ENCODE data around the gene GYG2.

GYG2 gene

GRCh38 chrX:2931612-2932011 lies 102.9 kb downstream of the GYG2 start:
- no peaks in the 10 kb centered on the region for H3K36me3 ChIP-seq (ENCODE audit: control insufficient read depth in 2 of 2, insufficient read depth in 1 of 2, low read length in 2 of 2)
- ChIA-PET CTCF (no interaction called here), POLR2A (no interaction called here)
- TF ChIP-seq SCRT2 (tag by site-specific recombination; IDR thresholded peaks at IDR 0.05), result no peak
- TF ChIP-seq SETDB1 (IDR thresholded peaks at IDR 0.05; ENCODE audit: insufficient read length, low read length), result no peak
- no peak for TF ChIP-seq ZNF510 (tag by site-specific recombination; IDR thresholded peaks at IDR 0.05; ENCODE audit: insufficient replicate concordance)
- no peak for TF ChIP-seq ZNF26 (tag by site-specific recombination; IDR thresholded peaks at IDR 0.05)
- TF ChIP-seq PRDM2 (tag by site-specific recombination; IDR thresholded peaks at IDR 0.05; ENCODE audit: borderline replicate concordance), result no peak
- no peak for TF ChIP-seq KLF7 (tag by site-specific recombination; IDR thresholded peaks at IDR 0.05; ENCODE audit: borderline replicate concordance)
- TF ChIP-seq ZBTB7A (tag by site-specific recombination; IDR thresholded peaks at IDR 0.05; ENCODE audit: low read depth), result no peak
- TF ChIP-seq ZNF157 (tag by site-specific recombination; IDR thresholded peaks at IDR 0.05), result no peak
- TF ChIP-seq SCRT1 (tag by site-specific recombination; IDR thresholded peaks at IDR 0.05; ENCODE audit: borderline replicate concordance), result no peak
- no peak for TF ChIP-seq ZNF530 (tag by site-specific recombination; IDR thresholded peaks at IDR 0.05; ENCODE audit: low read depth)
- no peak for TF ChIP-seq ZNF280C (tag by site-specific recombination; IDR thresholded peaks at IDR 0.05)
- no peak for TF ChIP-seq ZNF513 (tag by site-specific recombination; IDR thresholded peaks at IDR 0.05)
- TF ChIP-seq ZNF777 (tag by site-specific recombination; IDR thresholded peaks at IDR 0.05; ENCODE audit: borderline replicate concordance), result no peak
- TF ChIP-seq ZNF223 (tag by site-specific recombination; IDR thresholded peaks at IDR 0.05), result no peak
- no peak for TF ChIP-seq ZFP3 (tag by site-specific recombination; IDR thresholded peaks at IDR 0.05; ENCODE audit: low read depth)
- TF ChIP-seq ZNF645 (tag by site-specific recombination; IDR thresholded peaks at IDR 0.05), result no peak
- TF ChIP-seq ZBTB10 (tag by site-specific recombination; IDR thresholded peaks at IDR 0.05), result no peak
- no peak for TF ChIP-seq ZBTB11 (tag by site-specific recombination; conservative IDR thresholded peaks at IDR 0.05; ENCODE audit: low read depth)
- H3K4me3 ChIP-seq (ENCODE audit: low read depth, low read length), result no peak overlapping the region
- H3K27ac ChIP-seq (ENCODE audit: extremely low read depth, low read depth, low read length), result no peak overlapping the region
- H3K4me1 ChIP-seq (ENCODE audit: control insufficient read depth, insufficient read depth, low read length), result no peaks in the 10 kb centered on the region
- H3K9me3 ChIP-seq (ENCODE audit: control insufficient read depth, insufficient read depth, low read depth, low read length), result no peaks in the 10 kb centered on the region

All from HEK293 (cell line).